Neutrophil (primary cell): ENCODE data around the gene EFNA1.

Experiments used
- H3K27ac ChIP-seq: fragments of 200-600 bp; sonication (generic); 2 replicates; pipeline ENCODE4 v1.5.1; 2016; ENCODE audit warnings: mild to moderate bottlenecking, moderate library complexity
- H3K27me3 ChIP-seq: fragments of 200-600 bp; sonication (generic); 2 replicates; pipeline ENCODE4 v1.6.0; 2016; ENCODE audit warnings: mild to moderate bottlenecking
- H3K36me3 ChIP-seq: fragments of 200-600 bp; sonication (generic); 2 replicates; pipeline ENCODE4 v1.5.1; 2017
- H3K4me1 ChIP-seq, 2 experiments: fragments of 200-600 bp in 1 of 2; sonication (generic) in 1 of 2; 1 replicate in 1 of 2; 2 replicates in 1 of 2; pipeline versions ENCODE4 v1.5.1 to v1.6.1; 2013 to 2016; ENCODE audit warnings: low read depth in 1 of 2, low read length in 1 of 2, mild to moderate bottlenecking in 1 of 2, moderate library complexity in 1 of 2; ENCODE audit not compliant: control insufficient read depth in 1 of 2, insufficient read depth in 1 of 2
- H3K4me3 ChIP-seq, 2 experiments: fragments of 200-600 bp in 1 of 2; sonication (generic) in 1 of 2; 1 replicate in 1 of 2; 2 replicates in 1 of 2; pipeline ENCODE4 v1.5.1; 2013 to 2016; ENCODE audit warnings: low read depth in 1 of 2, low read length in 1 of 2, mild to moderate bottlenecking in 1 of 2, moderate library complexity in 1 of 2
- H3K9me3 ChIP-seq: fragments of 200-600 bp; sonication (generic); 2 replicates; pipeline ENCODE4 v1.5.1; 2016
- CTCF ChIP-seq: fragments of 200-600 bp; sonication (generic); IDR thresholded peaks from 2 replicates; pipeline ENCODE4 v1.5.1; 2016; ENCODE audit warnings: antibody characterized with exemption

EFNA1 gene

GRCh38 chr1:155177192-155177917 lies 49.7 kb downstream of the EFNA1 start:
- Histone ChIP-seq H3K4me3 (no peak overlapping the region), H3K27me3 (peaks cover 19% of the 10 kb centered on the region), H3K4me1 (peaks cover 28 to 33% of the 10 kb centered on the region in 2 experiments), H3K9me3 (no peaks in the 10 kb centered on the region), H3K36me3 (no peaks in the 10 kb centered on the region), H3K27ac (no peak overlapping the region)
- no peak for TF ChIP-seq CTCF

- no peak overlapping the region for H3K4me3 ChIP-seq
- no peaks in the 10 kb centered on the region for H3K36me3 ChIP-seq
- H3K27ac ChIP-seq = no peak overlapping the region
- no peak for TF ChIP-seq CTCF
- H3K27me3 ChIP-seq = peaks cover 19% of the 10 kb centered on the region
- H3K9me3 ChIP-seq = no peaks in the 10 kb centered on the region
- peaks cover 25 to 28% of the 10 kb centered on the region in 2 experiments for H3K4me1 ChIP-seq
Measured at GRCh38 chr1:155177918-155178281, 50.2 kb downstream of the EFNA1 start.

GRCh38 chr1:155178441-155179111 lies 50.9 kb downstream of the EFNA1 start:
- peaks cover 19% of the 10 kb centered on the region for H3K27me3 ChIP-seq
- no peak overlapping the region for H3K4me3 ChIP-seq
- H3K36me3 ChIP-seq = no peaks in the 10 kb centered on the region
- TF ChIP-seq CTCF = no peak
- H3K9me3 ChIP-seq = no peaks in the 10 kb centered on the region
- H3K4me1 ChIP-seq = peaks cover 20 to 24% of the 10 kb centered on the region in 2 experiments
- no peak overlapping the region for H3K27ac ChIP-seq

DNA sequence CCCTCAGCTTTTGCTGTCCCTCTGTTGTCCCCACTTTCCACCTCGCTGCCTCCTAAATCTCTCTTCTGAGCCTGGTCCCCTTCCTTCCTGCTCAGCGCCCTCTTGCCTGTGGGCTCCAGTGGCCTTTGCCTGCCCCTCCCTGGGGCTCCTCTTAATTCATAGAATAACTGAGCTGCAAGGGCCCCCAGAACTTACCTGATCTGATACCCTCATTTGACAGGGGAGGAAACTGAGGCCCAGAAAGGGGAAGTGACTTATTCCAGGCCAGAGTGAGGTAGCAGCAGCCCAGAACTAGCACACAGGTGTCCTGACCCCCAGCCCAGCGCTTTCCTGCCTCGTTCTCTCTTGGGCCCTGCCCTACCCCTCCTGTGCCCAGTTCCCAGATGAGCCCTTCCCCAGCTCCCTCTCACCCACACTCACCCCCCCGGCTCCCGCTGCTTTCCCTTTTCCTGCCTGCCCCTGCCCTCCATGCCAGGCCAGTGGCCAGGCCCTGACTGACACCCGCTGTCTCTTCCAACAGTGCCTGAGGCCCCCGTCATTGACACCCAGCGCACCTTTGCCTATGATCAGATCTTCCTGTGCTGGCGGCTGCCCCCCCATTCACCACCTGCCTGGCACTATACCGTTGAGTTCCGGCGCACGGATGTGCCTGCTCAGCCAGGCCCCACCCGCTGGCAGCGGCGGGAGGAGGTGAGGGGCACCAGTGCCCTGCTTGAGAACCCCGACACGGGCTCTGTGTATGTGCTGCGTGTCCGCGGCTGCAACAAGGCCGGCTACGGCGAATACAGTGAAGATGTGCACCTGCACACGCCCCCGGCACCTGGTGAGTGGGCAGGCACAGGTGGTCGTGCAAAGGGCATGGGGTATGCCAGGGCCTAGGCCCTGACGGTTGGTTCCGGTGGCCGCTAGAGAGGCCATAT lies 51.7 kb downstream of the EFNA1 start:
- Histone ChIP-seq H3K27ac (no peak overlapping the region), H3K36me3 (no peaks in the 10 kb centered on the region), H3K9me3 (no peaks in the 10 kb centered on the region), H3K4me3 (no peak overlapping the region), H3K27me3 (peaks cover 11% of the 10 kb centered on the region), H3K4me1 (peaks cover 12 to 16% of the 10 kb centered on the region in 2 experiments)
- TF ChIP-seq CTCF = no peak

GRCh38 chr1:155181371-155182051 lies 53.8 kb downstream of the EFNA1 start:
- Histone ChIP-seq H3K4me3 (no peak overlapping the region), H3K4me1 (peaks cover 2 to 4% of the 10 kb centered on the region in 2 experiments), H3K27me3 (no peaks in the 10 kb centered on the region), H3K9me3 (no peaks in the 10 kb centered on the region), H3K36me3 (no peaks in the 10 kb centered on the region), H3K27ac (no peak overlapping the region)
- TF ChIP-seq CTCF = no peak
